Glomerular visceral epithelial cell (primary cell): ENCODE measurements around the gene KCP.

ENCODE experiments used
- DNase-seq: peaks from one replicate; pipeline ENCODE4 v3.0.0-alpha.2; 2016; ENCODE audit errors: extremely low spot score

Gene KCP

DNA sequence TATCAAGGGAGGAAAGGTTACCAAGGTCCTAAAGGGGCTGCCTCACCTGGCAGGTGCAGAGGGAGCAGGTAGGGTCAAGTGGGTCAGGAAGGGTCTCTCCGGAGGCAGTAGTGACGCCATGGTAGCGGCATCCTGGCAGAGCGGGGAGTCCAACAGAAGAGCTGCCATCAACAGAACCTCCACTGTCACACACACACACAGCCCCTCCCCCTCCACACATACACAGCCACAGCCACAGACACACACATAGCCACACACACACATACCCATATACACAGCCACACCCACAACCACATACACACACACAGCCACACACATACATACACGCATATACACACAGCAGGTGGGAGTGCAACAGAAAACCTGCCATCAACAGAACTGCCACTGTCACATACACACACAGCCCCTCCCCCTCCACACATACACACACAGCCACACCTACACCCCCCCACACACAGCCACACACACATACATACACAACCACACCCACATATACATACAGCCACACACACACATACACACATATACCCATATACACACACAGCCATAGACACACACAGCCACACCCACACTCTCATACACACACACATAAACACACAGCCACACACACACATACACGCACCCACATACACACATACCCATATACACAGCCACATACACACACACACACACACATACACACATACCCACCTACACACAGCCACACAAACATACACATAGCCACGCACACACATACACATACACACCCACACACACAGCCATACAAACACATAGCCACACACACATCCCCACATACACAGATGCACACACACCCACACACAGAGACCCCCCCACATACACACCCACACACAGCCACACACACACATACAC is 23.1 kb downstream of the KCP start:
- no peak for DNase-seq

DNA sequence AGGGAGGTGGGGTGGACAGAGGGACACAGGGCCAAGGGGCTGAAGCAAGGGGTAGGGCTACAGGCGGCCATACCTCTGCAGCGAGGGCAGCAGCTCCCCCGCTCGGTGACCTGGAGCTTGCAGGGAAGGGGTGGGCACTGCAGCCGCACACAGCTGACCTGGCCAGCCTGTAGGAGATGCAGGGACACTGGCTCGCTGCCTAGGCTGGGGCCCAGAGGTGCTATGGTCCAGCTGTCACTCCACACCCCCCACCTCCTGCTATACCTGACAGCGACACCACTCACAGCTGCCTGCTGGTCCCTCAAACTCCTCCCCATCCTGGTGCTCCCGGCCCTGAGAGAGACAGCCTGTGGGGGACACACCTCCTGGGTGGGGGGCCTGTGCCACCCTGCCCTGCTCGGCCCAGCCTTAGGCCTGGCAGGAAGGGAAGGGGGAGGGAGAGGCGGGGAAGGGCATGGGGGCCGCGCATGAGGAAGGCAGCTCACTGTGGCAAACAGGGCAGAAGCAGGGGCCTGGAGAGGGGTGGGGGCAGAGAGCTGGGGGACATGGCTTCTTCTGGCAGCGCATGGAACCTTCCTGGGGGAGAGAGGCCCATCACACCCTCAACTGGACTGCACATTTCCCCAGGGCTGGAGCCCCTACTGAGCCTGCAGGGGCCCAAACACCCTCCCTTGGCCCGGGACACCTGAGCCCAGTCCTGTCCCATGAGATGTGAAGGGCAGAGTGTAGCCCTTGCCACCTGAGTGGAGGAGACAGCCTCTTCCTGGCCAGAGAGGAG is 23.9 kb downstream of the KCP start:
- no peak for DNase-seq

- DNase-seq, result no peak
Measured at GRCh38 chr7:128885370-128886187, 24.9 kb downstream of the KCP start.

GRCh38 chr7:128884561-128885369 is 25.7 kb downstream of the KCP start:
- DNase-seq, result no peak

DNA sequence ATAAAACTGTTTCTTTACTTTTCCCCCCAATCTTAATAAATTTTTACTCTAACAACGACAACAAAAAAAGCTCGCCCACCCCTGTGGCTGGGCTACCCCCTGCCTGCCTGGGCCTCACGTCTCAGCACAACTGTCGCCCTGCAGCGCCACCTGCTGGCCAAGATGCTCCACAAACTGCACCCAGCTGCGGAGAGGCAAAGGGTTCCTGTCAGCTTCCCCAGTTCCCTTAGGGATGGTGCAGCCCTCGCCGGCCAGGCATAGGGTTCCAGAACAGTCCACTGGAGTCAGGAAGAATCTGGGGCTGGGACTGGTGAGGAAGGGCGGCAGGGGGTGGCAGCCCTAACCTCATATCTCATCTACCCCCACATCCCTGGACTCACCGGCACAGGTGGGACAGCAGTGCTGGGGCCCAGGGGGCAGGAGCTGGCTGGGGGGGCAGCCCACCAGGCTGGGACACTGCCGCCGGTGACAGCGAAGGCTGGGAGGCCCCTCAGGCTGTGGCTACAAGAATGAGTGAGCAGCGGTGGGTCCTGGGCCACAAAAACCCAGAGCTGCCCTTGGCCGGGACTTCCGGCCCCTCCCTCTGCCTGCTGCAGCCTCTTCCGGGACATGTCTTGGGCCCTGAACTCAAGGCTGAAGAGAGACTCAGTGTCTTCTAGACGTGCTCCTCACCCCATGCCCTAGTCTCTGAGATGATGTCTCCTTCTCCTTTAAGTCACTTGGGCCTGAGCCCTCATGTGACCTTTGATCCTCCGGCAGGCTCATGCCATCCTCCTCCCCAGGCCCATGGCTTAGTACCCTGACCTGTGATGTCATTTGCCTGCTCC is 26.7 kb downstream of the KCP start:
- peak; percentile 72 for DNase-seq

DNA sequence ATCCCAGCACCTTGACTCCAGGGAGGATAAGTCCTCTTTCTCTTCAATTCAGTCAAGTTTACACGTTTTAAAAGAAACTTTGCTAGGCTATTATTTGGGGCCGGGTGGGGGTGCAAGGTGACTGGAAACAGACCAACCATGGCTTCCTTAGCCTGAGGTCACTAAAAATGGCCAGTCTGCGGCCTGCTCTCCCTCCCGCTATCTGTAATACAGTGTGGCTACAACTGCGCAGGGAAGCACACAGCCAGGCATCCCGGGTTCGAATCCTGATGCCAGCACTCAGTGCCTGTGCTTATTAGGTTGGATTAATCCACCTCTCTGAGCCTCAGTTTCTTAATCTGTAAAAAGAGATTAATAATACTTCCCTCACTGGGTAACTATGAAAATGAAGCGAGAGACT is 28.4 kb downstream of the KCP start:
- no peak for DNase-seq

DNA sequence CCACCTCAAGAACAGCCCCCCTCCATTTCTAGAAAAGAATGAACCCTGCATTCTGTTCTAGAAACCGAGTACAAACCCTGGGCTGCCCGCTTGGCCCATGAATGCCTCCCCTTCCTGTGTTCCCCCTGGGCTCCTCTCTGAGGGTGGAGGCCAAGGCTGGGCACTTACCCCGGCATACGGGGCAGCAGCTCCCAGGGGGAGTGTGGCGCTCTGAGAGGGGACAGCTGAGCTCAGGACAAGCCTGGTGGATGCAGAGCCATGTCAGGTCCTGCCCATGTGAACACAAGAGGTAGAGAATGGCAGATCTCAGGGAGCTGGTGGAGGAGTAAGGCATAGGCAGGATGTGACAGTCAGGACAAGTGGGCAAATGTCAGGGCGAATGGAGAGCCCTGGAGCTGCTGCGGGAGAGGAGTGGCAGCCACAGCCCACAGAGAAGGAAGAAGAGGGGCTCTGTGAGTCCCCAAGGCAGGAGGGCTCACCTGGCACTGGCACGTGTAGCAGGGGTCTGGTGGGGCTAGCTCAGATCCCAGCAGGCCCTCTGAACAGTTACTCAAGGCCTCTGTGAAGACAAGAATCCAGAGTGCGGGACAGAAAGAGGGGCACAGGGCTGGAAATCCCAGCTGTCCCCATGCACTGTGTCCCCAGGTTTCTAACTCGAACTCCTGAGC is 28.9 kb downstream of the KCP start:
- no peak for DNase-seq

DNA sequence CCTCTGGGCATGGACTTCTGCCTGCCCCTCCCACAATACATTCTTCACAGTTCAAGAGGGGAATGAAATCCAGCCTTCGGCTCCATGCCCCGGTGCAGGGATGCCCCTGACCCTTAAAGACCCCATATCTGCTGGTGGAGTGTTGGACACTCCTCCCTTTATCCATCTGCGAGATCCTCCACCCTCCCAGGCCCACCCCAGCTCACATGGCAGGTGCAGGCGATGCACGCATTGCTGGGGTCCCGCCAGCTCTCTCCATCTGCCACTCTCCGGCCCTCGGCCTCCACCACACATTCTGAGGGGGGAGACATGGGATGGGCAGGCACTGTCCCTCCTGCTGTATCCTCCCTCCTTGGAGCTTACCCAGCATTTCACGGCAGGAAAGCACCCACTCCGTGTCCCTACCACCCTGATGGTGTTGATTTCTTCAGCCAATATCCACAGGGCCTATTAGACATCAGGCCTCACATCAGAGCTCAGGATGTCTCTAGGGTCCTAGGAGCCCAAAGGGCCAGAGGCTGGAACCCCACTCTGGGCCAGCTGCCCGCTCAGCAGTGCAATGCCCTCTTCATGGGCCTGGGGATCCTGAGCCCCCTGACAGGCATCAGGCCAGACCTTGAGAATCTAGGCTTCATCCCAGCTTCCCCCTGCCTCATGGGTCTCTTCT is 29.6 kb downstream of the KCP start:
- no peak for DNase-seq

DNA sequence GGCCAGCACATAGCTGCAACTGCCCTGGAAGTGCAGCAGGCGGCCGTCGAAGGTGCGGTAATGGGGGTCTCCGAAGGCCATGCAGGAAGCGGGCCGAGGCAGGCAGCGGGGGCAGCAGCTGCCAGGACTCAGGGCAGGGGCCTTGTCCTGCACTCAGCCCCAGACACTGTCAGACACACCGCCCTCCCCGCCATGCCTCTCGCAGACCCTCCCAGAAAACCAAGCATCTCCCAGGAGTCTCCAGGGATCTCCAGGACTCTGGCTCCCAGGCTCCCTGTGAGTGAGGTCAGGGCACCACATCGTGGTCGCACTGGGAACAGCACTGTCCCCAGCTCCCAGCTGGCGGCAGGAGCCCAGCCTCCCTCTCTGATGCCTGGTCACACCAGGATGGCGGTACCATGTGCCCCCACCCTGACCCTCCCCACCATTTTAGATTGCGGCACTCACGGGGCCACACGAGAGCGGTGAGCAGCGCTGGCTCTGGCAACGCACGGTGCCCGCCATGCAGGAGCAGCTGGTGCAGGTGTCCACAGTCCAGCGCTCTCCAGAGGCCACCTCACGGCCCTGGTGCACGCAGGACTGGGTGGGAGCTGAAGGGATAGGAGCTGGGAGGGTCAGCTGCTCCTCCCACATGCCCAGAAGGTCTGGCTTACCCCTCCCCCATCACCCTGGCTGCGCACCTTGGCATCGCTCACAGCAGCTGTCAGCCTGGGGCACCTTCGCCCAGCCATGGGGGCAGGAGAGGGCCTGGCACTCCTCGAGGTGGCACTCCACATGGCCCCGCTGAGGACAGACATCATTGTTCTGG is 30.4 kb downstream of the KCP start:
- DNase-seq, result peak; percentile 46

- no peak for DNase-seq
Measured at GRCh38 chr7:128879461-128879938, 31.0 kb downstream of the KCP start.

DNA sequence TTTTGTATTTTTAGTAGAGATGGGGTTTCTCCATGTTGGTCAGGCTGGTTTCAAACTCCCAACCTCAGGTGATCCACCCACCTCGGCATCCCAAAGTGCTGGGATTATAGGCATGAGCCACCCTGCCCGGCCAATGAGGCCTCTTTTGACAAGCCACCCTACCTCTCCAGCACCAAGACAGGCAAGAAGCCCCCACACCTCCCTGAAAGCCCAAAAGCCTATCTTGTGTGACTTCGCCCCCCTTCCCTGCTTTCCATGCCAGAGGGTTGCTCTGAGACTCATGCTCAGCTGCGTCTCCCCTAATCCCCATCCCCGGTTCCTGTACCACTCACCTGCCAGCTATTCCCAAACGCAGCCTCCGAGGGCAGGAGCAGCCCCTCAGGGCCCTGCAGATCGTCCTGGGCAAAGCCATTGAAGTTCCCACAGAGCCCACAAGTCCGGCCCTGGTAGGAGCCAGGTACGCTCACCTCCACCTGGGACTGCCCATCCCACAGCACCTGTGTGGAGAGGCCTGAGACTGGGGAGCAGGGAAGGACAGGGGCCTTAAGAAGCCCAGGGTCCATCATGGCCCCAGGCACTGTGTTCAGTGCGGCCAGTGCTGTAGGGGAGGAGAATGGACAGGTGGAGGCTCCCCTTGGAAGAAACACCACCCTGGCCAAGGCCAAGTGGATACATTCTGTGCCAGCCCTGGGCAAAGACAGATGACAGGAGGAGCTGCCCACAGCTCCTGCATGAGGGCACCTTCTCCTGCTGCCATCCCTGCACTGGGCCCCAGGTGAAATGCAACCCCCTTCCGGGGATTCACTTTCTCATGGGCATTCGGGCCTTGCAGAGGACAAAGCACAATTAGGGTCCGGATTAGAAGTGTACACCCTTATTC is 32.0 kb downstream of the KCP start:
- no peak for DNase-seq

- no peak for DNase-seq
Measured at GRCh38 chr7:128877756-128878120, 32.8 kb downstream of the KCP start.

- DNase-seq, result no peak
Measured at GRCh38 chr7:128876978-128877755, 33.3 kb downstream of the KCP start.

DNA sequence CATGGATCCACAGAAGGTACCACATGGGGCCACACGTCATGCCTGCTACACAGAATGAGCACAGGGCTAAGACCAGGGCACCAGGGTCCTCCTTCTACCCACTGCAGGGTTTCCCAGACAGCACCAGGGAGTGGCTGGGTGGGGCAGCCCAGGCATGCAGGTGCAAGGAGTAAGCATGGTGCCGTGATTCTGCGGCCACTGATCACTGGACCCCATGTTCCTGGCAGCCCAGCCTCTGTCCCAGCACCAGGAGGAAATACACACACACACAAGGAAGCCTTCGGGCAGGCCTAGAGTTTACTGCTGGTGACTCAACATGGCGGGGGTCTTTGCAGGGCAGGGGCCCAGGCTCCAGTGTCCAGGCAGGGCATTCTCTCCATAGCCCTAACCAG is 33.9 kb downstream of the KCP start:
- DNase-seq, result no peak

GRCh38 chr7:128876127-128876526 is 34.4 kb downstream of the KCP start:
- DNase-seq, result no peak

DNA sequence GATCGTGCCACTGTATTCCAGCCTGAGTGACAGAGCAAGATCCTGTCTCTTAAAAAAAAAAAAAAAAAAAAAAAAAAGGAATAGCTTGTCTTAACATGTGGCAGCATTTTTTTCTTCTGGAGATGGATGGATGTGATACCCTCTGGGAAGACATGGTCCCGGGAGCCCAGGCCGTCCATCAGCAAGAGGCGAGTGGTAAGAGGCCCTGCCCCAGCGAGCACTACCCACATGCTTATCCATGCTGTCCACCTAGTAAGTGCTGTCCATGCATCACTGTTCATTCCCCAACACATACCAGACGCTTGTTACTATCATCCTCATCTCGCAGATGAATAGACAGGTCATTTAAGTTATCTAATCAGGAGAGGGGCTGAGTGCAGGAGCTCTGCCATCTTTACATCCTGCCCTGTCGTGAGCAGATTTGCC is 35.0 kb downstream of the KCP start:
- DNase-seq, result no peak
